GM12801 (cell line): ENCODE data around the gene SLC8B1.

Experiments
- CTCF ChIP-seq: IDR thresholded peaks from one replicate; pipeline ENCODE4 v1.5.1; 2011; ENCODE audit warnings: control low read depth; ENCODE audit not compliant: insufficient read length; ENCODE audit errors: extremely low read depth

The SLC8B1 gene

GRCh38 chr12:113266106-113266895 lies 68.6 kb downstream of the SLC8B1 start:
- no peak for TF ChIP-seq CTCF

GRCh38 chr12:113263431-113263963 lies 71.4 kb downstream of the SLC8B1 start:
- no peak for TF ChIP-seq CTCF

- no peak for TF ChIP-seq CTCF
These were observed 72.2 kb downstream of the SLC8B1 start for GRCh38 chr12:113262710-113263109.

- no peak for TF ChIP-seq CTCF
These were observed 73.0 kb downstream of the SLC8B1 start for GRCh38 chr12:113261847-113262470.

GRCh38 chr12:113260636-113261300 lies 74.1 kb downstream of the SLC8B1 start:
- TF ChIP-seq CTCF = no peak

- no peak for TF ChIP-seq CTCF
These were observed 74.8 kb downstream of the SLC8B1 start for GRCh38 chr12:113260127-113260526.

- no peak for TF ChIP-seq CTCF
These were observed 77.3 kb downstream of the SLC8B1 start for GRCh38 chr12:113257564-113257963.
